ENCODE results near the gene MAGED4.

The MAGED4 gene

GRCh38 chrX:52213276-52213675, 28.6 kb downstream of the MAGED4 start:
- POLR2A ChIA-PET (ENCODE audit: low non-redundant PET): no interaction called here
- no peak for DNase-seq (ENCODE audit: low spot score)
- CTCF ChIA-PET: no interaction called here
- TF ChIP-seq CTCF (conservative IDR thresholded peaks at IDR 0.05; ENCODE audit: low read depth): no peak
- no peak overlapping the region for H3K27ac ChIP-seq

DNA sequence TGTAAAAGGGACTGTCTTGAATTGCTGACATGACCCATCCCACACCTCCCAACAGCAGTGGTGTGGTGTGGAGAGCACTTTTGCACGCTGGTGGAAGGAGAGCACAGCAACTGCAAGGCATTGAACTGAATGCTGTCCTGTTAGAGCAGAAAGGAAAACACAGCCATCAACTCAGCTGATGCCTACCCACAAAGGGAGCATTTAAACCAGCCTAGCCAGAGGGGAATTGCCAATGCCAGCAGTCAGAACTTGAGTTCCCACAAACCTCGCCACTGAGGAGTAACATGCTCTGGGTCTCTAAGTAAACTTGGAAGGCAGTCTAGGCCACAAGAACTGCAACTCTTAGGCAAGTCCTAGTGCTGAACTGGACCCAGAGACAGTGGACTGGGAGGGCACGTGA, 31.9 kb downstream of the MAGED4 start:
- POLR2A ChIA-PET (ENCODE audit: low non-redundant PET): no interaction called here
- CTCF ChIA-PET: no interaction called here
- H3K27ac ChIP-seq: no peak overlapping the region
- no peak for TF ChIP-seq CTCF (conservative IDR thresholded peaks at IDR 0.05; ENCODE audit: low read depth)
- no peak for DNase-seq (ENCODE audit: low spot score)

GRCh38 chrX:52217494-52218160, 32.9 kb downstream of the MAGED4 start:
- CTCF ChIA-PET: no interaction called here
- H3K27ac ChIP-seq: no peak overlapping the region
- DNase-seq (ENCODE audit: low spot score): no peak
- TF ChIP-seq CTCF (conservative IDR thresholded peaks at IDR 0.05; ENCODE audit: low read depth): no peak
- POLR2A ChIA-PET (ENCODE audit: low non-redundant PET): no interaction called here

DNA sequence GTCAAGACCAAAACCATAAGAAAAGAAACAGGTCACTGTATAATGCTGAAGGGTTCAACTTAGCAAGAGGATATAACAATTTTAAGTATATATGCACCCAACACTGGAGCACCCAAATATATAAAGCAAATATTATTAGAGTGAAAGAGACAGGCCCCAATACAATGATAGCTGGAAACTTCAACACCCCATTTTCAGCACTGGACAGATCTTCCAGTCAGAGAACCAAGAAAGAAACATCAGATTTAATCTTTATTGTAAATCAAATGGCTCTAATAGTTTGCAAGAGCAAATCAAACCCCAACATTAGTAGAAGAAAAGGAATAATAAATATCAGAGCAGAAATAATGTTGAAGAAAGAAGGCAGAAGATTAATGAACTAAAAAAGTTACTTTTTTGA, 36.2 kb downstream of the MAGED4 start:
- H3K27ac ChIP-seq: no peak overlapping the region
- no peak for TF ChIP-seq CTCF (conservative IDR thresholded peaks at IDR 0.05; ENCODE audit: low read depth)
- ChIA-PET CTCF (no interaction called here), POLR2A (ENCODE audit: low non-redundant PET) (no interaction called here)
- no peak for DNase-seq (ENCODE audit: low spot score)

All from RWPE1 (cell line).